Stimulated activated CD8-positive, alpha-beta memory T cell treated with anti-CD3 and anti-CD28 coated beads, Interleukin-12 subunit alpha, Interleukin-12 subunit beta, amount 100 ng/mL, for 4 hours (primary cell): Measurements from ENCODE around the gene REST.

ENCODE experiments used
- DNase-seq: peaks from one replicate; pipeline ENCODE4 v3.0.0-alpha.2; 2020; ENCODE audit warnings: low read depth

The REST gene

DNA sequence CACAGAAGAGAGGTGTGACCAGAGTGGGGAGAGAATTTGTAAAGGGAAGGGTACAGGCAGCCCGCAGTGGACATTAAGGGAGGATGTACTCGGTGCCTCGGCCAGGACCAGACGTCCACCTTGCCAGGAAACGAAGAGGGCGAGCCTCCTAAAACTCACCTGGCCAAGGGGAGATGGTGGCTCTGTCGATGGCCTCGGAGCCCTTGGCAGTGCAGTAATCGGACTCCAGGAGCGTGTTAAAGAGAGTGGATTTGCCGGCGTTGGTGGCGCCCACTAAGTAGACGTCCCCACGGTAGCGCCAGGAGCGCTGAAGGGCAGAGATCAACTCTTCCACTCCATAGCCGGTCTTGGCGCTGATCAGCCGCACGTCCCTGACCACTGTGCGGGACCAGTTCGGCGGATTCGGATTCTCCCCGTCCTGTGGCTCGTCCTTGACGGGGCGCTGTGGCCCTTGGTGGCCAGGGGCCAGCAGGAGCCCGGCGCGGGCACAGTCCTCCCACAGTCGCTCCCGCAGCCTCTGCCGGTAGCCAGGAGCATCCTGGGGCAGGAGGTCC, 68.7 kb downstream of the REST start:
- DNase-seq, result no peak

DNA sequence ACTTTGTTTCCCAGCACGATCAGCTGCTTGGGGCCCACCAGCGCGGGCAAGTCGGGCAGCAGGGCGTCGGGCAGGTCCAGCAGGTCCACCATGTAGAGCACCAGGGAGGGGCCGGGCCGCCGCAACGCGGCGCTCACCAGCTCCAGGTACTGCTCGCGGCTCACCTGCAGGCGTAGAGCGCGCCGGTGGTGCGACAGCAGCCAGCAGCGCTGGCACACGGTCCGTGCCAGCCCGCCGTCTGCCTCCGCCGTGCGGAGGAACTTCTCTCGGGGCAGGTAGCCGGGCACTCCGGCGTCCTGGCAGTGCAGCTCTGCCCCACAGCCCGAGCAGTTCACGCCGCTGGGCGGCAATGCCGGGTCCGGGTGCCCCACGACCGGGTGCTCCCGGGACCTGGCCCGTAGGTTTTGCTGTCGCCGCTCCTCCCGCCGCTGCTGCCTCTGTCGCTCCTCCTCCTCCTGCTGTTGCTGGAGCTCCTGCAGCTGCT, 69.2 kb downstream of the REST start:
- DNase-seq, result peak; percentile 29

DNA sequence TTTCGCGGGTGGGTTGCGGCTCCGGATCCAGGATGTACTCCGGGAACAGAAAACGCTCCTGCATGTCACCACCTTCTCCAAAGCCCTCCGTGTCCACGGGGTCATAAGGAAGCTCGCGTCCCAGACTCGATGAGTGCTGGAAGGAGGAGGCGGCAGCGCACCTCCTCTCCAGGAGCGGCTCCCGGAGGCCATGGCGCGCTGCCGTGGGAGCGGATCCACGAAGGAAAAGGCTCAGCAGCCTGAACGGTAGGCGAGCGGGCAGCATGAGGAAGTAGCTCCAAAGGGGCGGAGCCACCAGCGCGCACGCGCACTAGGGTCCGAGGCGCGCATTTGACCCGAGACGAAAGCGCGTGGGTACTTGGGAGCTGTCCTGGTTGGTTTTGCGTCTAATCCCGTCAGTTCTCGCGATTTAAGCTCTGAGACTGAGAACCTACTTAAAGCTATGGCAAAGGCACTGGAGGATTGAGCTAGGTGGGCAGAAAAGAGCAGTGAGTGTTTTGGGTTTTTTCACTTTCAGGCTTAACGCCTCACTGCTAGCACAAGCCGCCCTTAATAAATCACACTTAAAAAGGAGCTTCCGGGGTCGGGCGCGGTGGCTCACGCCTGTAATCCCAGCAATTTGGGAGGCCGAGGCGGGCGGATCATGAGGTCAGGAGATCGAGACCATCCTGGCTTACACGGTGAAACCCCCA, 69.8 kb downstream of the REST start, which contains the start of gene NOA1:
Gene NOA1 (minus strand): TSS at position 286 of the 692 bp plus-strand sequence. CDS start 21 bp downstream, at position 265.
- DNase-seq, result peak; percentile 97

DNA sequence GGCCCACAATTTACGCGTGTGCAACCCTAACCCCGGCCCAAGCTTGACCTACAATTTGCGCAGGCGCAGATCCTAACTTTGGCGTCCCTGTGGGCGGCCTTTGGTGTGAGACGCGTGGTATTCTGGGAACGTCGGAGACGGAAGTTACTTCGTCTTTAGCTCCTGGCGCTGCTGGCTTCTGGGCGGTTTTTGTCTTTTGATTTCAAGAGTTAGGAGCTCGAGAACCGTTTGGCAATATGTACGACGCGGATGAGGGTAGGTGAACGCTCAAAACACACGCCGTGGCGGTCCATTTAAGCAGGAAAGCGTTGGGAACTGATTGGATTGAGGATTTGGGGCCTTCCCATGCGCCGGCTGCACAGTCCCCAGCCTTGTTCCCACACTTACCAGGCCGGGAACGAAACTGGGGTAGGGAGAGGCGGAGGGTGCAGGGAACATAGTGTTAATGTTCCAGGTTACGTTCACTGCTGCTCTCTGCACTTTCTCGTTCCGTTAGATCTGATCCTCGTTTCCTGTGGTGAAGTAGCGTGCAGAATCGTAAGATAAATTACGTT, 71.1 kb downstream of the REST start, which contains the start of gene POLR2B:
Gene POLR2B (plus strand): TSS at position 147 of the 554 bp plus-strand sequence. CDS start 90 bp downstream, at position 237.
- DNase-seq, result peak; percentile 75

DNA sequence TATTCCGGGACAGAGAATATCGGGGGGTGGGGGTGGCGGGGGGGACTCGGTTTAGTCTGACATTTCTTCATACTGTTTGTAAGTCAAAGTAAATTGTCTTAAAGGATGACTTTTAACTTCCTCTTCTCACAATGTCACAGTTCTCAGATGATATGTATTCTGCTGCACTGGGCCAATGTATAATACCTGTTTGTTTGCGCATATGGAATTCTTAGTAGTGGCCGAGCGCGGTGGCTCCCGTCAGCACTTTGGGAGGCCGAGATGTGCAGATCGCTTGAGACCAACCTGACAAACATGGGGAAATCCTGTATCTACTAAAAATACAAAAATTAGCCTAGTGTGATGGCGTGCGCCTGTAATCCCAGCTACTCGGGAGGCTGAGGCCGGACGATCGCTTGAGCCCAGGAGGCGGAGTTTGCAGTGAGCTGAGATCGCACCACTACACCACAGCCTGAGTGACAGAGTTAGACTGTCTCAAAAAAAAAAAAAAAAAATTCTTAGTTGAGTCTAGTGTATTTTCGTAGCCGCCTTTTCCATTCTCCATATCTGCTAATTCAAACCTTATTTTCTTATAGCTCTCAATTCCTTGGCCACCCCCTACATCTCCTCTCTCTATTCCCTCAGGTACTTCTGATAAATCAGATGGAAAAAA, 71.8 kb downstream of the REST start:
- DNase-seq, result peak; percentile 11

DNA sequence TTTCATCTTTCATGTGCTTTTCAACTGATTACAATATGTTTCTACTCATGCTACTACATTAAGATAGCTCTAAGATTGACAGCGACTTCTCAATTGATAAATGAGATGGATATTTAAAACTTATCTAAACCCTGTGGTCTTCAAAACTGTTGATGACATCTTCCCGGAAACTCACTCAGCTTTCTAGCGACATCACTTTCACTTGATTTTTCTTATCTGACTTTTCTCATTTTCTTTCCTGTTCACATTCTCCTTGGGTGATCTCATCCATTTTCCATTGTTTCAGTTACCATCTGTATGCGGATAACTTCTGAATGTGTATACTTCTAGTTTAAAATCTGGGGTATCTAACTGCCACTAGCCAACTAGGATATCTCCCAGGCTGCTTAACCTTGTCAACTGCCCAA, 74.1 kb downstream of the REST start:
- DNase-seq, result no peak

DNA sequence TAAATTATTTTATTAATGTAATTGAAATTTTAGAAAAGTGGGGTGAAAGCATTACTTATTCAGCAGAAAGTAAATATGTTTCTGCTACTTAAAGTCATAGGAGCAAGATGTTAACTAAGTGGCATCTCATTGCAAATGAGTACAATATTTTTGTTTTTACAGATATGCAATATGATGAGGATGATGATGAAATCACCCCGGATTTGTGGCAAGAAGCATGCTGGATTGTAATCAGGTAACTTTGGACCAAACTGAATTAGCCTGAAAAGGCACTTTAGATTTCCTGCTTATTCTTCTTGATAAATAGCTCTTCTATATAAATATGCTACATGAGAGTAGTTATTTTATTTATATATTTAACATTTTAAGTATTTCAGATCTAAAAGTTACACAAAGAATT, 78.5 kb downstream of the REST start:
- DNase-seq, result no peak

DNA sequence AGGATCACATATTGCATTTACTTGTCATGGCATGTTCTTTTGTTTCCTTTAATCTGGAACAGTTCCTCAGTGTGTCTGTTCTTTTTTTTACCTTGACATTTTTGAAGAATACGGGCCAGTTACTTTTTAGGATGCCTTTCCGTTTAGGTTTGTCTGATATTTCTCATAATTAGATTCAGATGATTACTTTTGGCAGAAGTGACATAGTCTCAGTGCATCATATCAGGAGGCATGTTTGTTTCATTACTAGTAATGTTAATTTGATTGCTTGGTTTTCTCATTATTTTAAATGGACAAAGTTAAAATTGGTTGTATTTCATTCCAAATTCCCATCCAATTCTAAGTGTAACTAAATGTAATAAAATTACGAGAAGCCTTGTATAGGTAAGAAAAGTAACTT, 79.3 kb downstream of the REST start:
- no peak for DNase-seq

DNA sequence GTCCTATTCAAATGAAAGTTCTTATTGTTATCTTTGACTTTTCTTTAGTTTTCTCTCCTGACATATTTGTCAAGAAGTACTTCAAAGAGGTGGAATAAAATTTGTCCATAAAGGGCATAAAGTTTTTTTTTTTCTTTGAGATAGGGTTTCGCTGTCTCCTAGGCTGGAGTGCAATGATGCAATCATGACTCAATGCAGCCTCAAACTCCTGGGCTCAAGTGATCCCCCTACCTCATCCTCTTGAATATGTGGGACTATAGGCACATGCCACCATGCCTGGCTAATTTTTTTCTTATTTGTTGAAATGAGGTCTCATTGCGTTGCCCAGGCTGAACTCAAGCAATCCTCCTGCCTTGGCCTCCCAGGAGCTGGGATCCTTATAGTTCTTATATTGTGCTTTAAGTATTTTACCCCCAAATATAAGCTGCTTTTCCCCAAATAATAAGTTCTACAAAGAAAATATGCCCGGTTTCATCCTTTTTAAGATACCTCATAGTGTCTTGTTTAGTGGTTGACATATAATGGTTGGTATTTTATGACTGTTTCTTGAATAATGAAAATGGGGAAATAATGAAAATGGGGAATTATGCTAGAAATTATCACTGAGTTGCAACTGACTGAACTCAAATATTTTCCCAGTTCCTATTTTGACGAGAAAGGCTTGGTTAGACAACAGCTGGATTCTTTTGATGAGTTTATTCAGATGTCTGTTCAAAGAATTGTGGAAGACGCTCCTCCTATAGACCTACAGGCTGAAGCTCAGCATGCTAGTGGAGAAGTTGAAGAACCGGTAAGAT, 82.6 kb downstream of the REST start:
- DNase-seq, result no peak

DNA sequence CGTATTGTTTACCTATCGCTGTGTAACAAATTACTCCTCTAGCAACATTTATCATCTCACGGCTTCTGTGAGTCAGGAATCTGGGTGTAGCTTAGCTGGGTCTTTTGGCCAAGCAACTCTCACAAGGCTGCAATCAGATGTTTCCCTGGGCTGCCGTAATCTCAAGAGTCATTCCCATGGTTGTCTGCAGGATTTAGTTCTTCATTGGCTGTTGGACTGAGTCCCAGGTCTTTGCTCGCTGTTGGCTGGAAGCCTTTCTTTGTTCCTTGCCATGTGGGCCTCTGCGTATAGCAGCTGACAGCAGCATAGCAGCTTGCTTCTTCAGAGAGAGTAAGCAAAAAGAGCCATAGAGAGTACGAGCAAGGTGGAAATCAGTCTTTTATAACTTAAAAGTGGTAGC, 87.8 kb downstream of the REST start:
- DNase-seq, result no peak

DNA sequence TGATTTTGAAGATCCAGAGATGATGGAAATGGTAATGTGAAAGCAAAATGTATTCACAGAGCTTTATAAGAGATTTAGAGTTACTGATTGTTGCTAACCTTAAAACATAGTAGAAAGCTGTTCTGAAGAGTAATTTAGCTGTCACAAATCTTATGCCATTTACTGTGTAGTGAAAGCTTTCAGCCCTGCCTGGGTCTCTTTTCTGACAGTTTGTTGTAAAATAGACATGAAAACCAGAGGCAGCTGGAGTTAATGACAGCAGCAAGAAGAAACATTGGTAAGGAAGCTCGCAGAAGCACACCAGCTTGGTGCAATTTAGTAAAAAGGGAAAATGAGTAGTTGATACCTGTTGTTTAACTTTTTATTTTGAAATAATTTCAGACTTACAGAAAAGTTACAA, 92.1 kb downstream of the REST start:
- no peak for DNase-seq

DNA sequence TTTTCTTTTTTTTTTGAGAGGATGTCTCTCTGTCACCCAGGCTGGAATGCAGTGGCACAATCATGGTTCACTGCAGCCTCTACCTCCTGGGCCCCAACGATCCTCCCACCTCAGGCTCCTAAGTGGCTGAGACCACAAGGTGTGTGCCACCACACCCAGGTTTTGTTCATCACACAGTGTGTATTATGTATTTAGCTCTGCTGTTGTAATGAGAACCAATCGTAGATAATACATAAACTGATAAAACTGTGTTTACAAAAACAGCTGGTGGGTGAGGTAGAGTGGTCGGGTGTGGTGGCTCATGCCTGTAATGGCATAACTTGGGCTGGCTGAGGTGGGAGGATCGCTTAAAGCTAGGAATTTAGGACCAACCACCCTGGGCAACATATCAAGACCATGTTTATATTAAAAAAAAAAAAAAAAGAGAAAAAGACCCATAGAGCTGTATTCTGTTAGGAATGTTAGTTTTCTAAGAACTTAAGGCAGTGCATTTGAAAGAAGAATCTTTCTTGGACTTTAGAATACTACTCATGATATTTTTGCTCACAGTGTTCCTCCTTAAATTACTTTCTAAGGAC, 105.9 kb downstream of the REST start:
- DNase-seq, result no peak
